HEK293 (cell line): ENCODE results near the gene ANXA7.

ENCODE experiments used
- CTCF ChIA-PET: fragments of 350-600 bp; formaldehyde crosslinking; extraction: SDS; loops from one replicate; lab custom pipeline; 2021; ENCODE audit warnings: antibody characterized with exemption; lab: Yijun Ruan, JAX
- POLR2A ChIA-PET: fragments of 300-600 bp; formaldehyde crosslinking; extraction: SDS; loops from one replicate; lab custom pipeline; 2020; ENCODE audit warnings: antibody characterized with exemption, inconsistent platforms; lab: Yijun Ruan, JAX
- H3K27ac ChIP-seq: fragments of 200-500 bp; sonication (Bioruptor generic); 2 replicates; pipeline ENCODE4 v1.5.1; 2014; ENCODE audit warnings: low read depth, low read length, control low read depth, inconsistent platforms; ENCODE audit errors: extremely low read depth
- H3K36me3 ChIP-seq, 2 experiments: fragments of 200-500 bp in 1 of 2; sonication (Bioruptor generic) in 1 of 2; 1 replicate in 1 of 2; 2 replicates in 1 of 2; pipeline ENCODE4 v1.5.1; 2014 to 2017; ENCODE audit warnings: inconsistent platforms in 2 of 2, low read length in 2 of 2; ENCODE audit not compliant: control insufficient read depth in 2 of 2, insufficient read depth in 1 of 2
- H3K4me1 ChIP-seq: fragments of 200-500 bp; sonication (Bioruptor generic); 2 replicates; pipeline ENCODE4 v1.5.1; 2014; ENCODE audit warnings: mild to moderate bottlenecking, low read length, inconsistent platforms; ENCODE audit not compliant: control insufficient read depth, insufficient read depth
- H3K4me3 ChIP-seq: 2 replicates; pipeline ENCODE4 v1.5.1; 2011; ENCODE audit warnings: low read depth, mild to moderate bottlenecking, control low read depth, low read length, moderate library complexity
- H3K9me3 ChIP-seq: fragments of 200-500 bp; sonication (Bioruptor generic); 2 replicates; pipeline ENCODE4 v1.5.1; 2014; ENCODE audit warnings: low read depth, low read length, inconsistent platforms; ENCODE audit not compliant: control insufficient read depth, insufficient read depth
- EGR2 ChIP-seq: fragments of 450-650 bp; formaldehyde crosslinking; IDR thresholded peaks from 2 replicates; pipeline ENCODE4 v1.5.1; 2016; ENCODE audit warnings: low read depth, missing biosample characterization, missing genetic modification characterization
- HOXC10 ChIP-seq: sonication (generic); formaldehyde crosslinking; IDR thresholded peaks from 2 replicates; pipeline ENCODE4 v1.8.1; 2023; ENCODE audit warnings: mild to moderate bottlenecking, missing genetic modification reagents
- IKZF3 ChIP-seq: fragments of 450-650 bp; IDR thresholded peaks from 2 replicates; pipeline ENCODE4 v1.5.0; 2018; ENCODE audit warnings: missing biosample characterization, mild to moderate bottlenecking, missing genetic modification characterization, moderate library complexity
- KLF7 ChIP-seq: fragments of 450-650 bp; formaldehyde crosslinking; IDR thresholded peaks from 2 replicates; pipeline ENCODE4 v1.5.1; 2016; ENCODE audit warnings: missing biosample characterization, missing genetic modification characterization, borderline replicate concordance
- KLF8 ChIP-seq: fragments of 450-650 bp; formaldehyde crosslinking; IDR thresholded peaks from 2 replicates; pipeline ENCODE4 v1.5.1; 2016; ENCODE audit warnings: missing biosample characterization, missing genetic modification characterization
- SCRT1 ChIP-seq: fragments of 450-650 bp; formaldehyde crosslinking; IDR thresholded peaks from 2 replicates; pipeline ENCODE4 v1.5.1; 2016; ENCODE audit warnings: missing biosample characterization, missing genetic modification characterization, borderline replicate concordance
- ZBTB1 ChIP-seq: fragments of 450-650 bp; formaldehyde crosslinking; IDR thresholded peaks from 2 replicates; pipeline ENCODE4 v1.5.1; 2016; ENCODE audit warnings: missing biosample characterization, missing genetic modification characterization
- ZBTB21 ChIP-seq: fragments of 450-650 bp; formaldehyde crosslinking; IDR thresholded peaks from 2 replicates; pipeline ENCODE4 v1.5.1; 2017; ENCODE audit warnings: missing biosample characterization, missing genetic modification characterization
- ZFHX2 ChIP-seq: fragments of 450-650 bp; formaldehyde crosslinking; conservative IDR thresholded peaks from 2 replicates; pipeline ENCODE4 v1.5.1; 2016; ENCODE audit warnings: missing biosample characterization, missing genetic modification characterization
- ZFP3 ChIP-seq: fragments of 450-650 bp; formaldehyde crosslinking; IDR thresholded peaks from 2 replicates; pipeline ENCODE4 v1.5.1; 2016; ENCODE audit warnings: low read depth, missing biosample characterization, missing genetic modification characterization
- ZNF10 ChIP-seq: fragments of 450-650 bp; formaldehyde crosslinking; IDR thresholded peaks from 2 replicates; pipeline ENCODE4 v1.5.1; 2017; ENCODE audit warnings: missing biosample characterization, missing genetic modification characterization
- ZNF133 ChIP-seq: fragments of 450-650 bp; formaldehyde crosslinking; IDR thresholded peaks from 2 replicates; pipeline ENCODE4 v1.5.1; 2016; ENCODE audit warnings: missing biosample characterization, missing genetic modification characterization
- ZNF155 ChIP-seq: fragments of 450-650 bp; formaldehyde crosslinking; IDR thresholded peaks from 2 replicates; pipeline ENCODE4 v1.5.1; 2016; ENCODE audit warnings: missing biosample characterization, missing genetic modification characterization
- ZNF16 ChIP-seq: fragments of 450-650 bp; formaldehyde crosslinking; IDR thresholded peaks from 2 replicates; pipeline ENCODE4 v1.5.1; 2016; ENCODE audit warnings: low read depth, missing biosample characterization, missing genetic modification characterization
- ZNF184 ChIP-seq: fragments of 450-650 bp; IDR thresholded peaks from 2 replicates; pipeline ENCODE4 v1.5.1; 2018; ENCODE audit warnings: missing biosample characterization, mild to moderate bottlenecking, missing genetic modification characterization
- ZNF19 ChIP-seq: fragments of 450-650 bp; formaldehyde crosslinking; IDR thresholded peaks from 2 replicates; pipeline ENCODE4; 2016; ENCODE audit warnings: missing biosample characterization, missing genetic modification characterization, low read depth
- ZNF514 ChIP-seq: fragments of 450-650 bp; formaldehyde crosslinking; IDR thresholded peaks from 2 replicates; pipeline ENCODE4 v1.5.1; 2016; ENCODE audit warnings: missing biosample characterization, missing genetic modification characterization
- ZNF548 ChIP-seq: fragments of 450-650 bp; formaldehyde crosslinking; IDR thresholded peaks from 2 replicates; pipeline ENCODE4 v1.5.1; 2016; ENCODE audit warnings: missing biosample characterization, missing genetic modification characterization
- ZNF585B ChIP-seq: fragments of 450-650 bp; formaldehyde crosslinking; IDR thresholded peaks from 2 replicates; pipeline ENCODE4 v1.5.1; 2016; ENCODE audit warnings: missing biosample characterization, missing genetic modification characterization
- ZNF626 ChIP-seq: fragments of 450-650 bp; sonication (Bioruptor Pico); formaldehyde crosslinking; IDR thresholded peaks from 2 replicates; pipeline ENCODE4 v1.5.1; 2018; ENCODE audit warnings: missing biosample characterization, missing genetic modification characterization, inconsistent platforms
- ZNF776 ChIP-seq: fragments of 450-650 bp; formaldehyde crosslinking; IDR thresholded peaks from 2 replicates; pipeline ENCODE4 v1.5.0; 2017; ENCODE audit warnings: missing biosample characterization, missing genetic modification characterization, borderline replicate concordance
- ZNF792 ChIP-seq: fragments of 450-650 bp; formaldehyde crosslinking; IDR thresholded peaks from 2 replicates; pipeline ENCODE4 v1.5.1; 2016; ENCODE audit warnings: missing biosample characterization, missing genetic modification characterization
- TF ChIP-seq, protein P1 (sequence below): fragments of 450-650 bp; formaldehyde crosslinking; IDR thresholded peaks from 2 replicates; pipeline ENCODE4 v1.5.1; 2017; ENCODE audit warnings: missing biosample characterization, missing genetic modification characterization
- TF ChIP-seq, protein P2 (sequence below): fragments of 450-650 bp; formaldehyde crosslinking; IDR thresholded peaks from 2 replicates; pipeline ENCODE4 v1.5.1; 2016; ENCODE audit warnings: missing biosample characterization, missing genetic modification characterization
- TF ChIP-seq, protein P3 (sequence below): fragments of 450-650 bp; formaldehyde crosslinking; IDR thresholded peaks from 2 replicates; pipeline ENCODE4 v1.5.1; 2016; ENCODE audit warnings: missing biosample characterization, missing genetic modification characterization
- TF ChIP-seq, protein P4 (sequence below): IDR thresholded peaks from 2 replicates; pipeline ENCODE4 v1.6.1; 2011; ENCODE audit warnings: mild to moderate bottlenecking, low read depth, low read length, borderline replicate concordance

ANXA7 gene

DNA sequence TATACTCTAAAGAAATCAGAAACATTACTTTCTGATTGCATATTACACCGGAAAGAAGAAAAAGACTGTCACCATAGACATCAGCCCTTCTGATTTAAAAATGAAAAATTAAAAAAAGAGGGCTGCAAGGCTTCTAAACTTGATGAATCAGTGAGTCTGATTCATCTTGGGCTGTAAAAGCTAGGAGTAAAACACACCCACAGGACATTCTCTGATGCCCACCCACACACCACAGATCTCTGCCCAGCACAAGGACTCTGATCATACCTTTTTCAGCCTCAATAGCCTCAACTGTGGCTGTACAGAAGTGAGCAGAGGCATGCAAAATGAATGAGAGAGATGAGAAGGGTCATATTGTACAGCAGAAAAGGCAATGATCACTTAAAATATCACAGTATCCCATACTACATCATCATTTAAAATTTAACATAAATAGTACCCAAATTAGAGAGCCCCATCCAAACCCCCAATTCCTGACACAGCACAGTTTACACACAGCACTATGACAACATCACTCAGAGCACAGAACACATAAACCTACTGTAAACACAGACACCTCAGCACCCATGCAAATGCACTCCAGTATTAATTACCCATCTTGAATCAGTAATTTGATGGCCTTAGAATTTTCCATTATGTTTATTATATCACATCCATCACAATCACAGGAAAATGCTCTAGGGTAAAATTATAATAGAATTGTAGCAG lies 25.9 kb upstream of the ANXA7 start:
- Histone ChIP-seq H3K4me1 (no peaks in the 10 kb centered on the region; the same call in 1 of the 2 replicates), H3K4me3 (no peak overlapping the region), H3K27ac (no peak overlapping the region), H3K36me3 (peaks cover 3 to 27% of the 10 kb centered on the region in 2 experiments), H3K9me3 (no peaks in the 10 kb centered on the region)
- CTCF ChIA-PET: interaction anchor here (0.7 kb wide), 1 partner anchor 83 kb away, joined by 4 read pairs; no protein-coding TSS in a partner anchor
- POLR2A ChIA-PET: no interaction called here
- TF ChIP-seq ZNF10 (tag by site-specific recombination): no peak
- TF ChIP-seq ZBTB21: no peak
- TF ChIP-seq KLF7: no peak
- TF ChIP-seq, protein P1, sequence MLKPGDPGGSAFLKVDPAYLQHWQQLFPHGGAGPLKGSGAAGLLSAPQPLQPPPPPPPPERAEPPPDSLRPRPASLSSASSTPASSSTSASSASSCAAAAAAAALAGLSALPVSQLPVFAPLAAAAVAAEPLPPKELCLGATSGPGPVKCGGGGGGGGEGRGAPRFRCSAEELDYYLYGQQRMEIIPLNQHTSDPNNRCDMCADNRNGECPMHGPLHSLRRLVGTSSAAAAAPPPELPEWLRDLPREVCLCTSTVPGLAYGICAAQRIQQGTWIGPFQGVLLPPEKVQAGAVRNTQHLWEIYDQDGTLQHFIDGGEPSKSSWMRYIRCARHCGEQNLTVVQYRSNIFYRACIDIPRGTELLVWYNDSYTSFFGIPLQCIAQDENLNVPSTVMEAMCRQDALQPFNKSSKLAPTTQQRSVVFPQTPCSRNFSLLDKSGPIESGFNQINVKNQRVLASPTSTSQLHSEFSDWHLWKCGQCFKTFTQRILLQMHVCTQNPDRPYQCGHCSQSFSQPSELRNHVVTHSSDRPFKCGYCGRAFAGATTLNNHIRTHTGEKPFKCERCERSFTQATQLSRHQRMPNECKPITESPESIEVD (tag by site-specific recombination): peak; percentile 16; the same call in 1 of the 2 replicates
- peak; percentile 82 for TF ChIP-seq EGR2
- TF ChIP-seq ZNF514 (tag by site-specific recombination): no peak
- TF ChIP-seq ZFHX2: peak; percentile 88

DNA sequence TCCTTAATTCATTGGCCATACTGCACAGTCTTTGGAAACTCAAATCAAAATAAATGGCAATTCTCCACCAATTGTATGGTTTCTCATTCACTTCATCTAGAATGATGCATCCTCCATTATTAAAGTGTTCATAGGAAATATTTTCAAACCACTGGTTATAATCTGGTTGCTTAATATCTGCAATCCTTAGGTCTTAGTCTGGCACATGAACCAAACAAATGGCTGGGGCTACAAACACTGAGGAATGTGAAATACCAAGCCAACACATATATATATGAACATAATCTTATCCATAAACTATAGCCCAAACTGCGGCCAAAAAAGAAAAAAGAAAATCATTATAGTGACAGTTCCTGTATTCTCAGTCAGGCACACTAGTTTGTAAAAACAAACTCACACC lies 25.2 kb upstream of the ANXA7 start:
- peaks cover 3 to 22% of the 10 kb centered on the region in 2 experiments for H3K36me3 ChIP-seq
- no peaks in the 10 kb centered on the region; the same call in 1 of the 2 replicates for H3K4me1 ChIP-seq
- POLR2A ChIA-PET: no interaction called here
- no peak overlapping the region for H3K27ac ChIP-seq
- CTCF ChIA-PET: interaction anchor here (0.7 kb wide), 1 partner anchor 83 kb away, joined by 4 read pairs; no protein-coding TSS in a partner anchor
- no peak overlapping the region for H3K4me3 ChIP-seq
- H3K9me3 ChIP-seq: no peaks in the 10 kb centered on the region
- TF ChIP-seq HOXC10 (no peak), ZNF184 (tag by site-specific recombination) (no peak), ZNF19 (tag by site-specific recombination) (no peak), ZNF585B (tag by site-specific recombination) (no peak), ZFP3 (tag by site-specific recombination) (no peak), KLF8 (tag by site-specific recombination) (no peak), IKZF3 (tag by site-specific recombination) (no peak), ZNF16 (tag by site-specific recombination) (no peak), ZNF626 (no peak), ZBTB1 (tag by site-specific recombination) (no peak)
- TF ChIP-seq, protein P2, sequence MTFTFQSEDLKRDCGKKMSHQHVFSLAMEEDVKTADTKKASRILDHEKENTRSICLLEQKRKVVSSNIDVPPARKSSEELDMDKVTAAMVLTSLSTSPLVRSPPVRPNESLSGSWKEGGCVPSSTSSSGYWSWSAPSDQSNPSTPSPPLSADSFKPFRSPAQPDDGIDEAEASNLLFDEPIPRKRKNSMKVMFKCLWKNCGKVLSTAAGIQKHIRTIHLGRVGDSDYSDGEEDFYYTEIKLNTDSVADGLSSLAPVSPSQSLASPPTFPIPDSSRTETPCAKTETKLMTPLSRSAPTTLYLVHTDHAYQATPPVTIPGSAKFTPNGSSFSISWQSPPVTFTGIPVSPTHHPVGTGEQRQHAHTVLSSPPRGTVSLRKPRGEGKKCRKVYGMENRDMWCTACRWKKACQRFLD (tag by site-specific recombination): no peak
- TF ChIP-seq, all 188 proteins: peak for 0

DNA sequence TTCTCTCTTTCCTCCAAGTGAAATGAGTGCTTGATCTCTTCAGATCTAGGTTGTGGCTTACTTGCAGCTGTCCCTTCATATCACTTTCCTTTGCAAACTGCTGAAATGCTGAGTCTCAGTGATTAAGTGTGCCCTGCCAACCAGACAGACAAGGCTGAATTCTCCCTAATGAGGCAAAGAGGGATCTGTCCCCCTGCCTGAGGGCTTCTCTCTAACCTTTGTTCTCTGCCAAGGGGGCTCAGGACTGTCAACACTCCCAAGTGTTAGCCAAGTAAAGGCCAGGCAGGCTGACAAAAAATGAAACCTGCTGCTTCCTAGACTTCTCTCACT lies 19.6 kb upstream of the ANXA7 start, which contains the start of gene MSS51:
TSS of gene MSS51 (minus strand) at position 24 of the 330 bp plus-strand sequence. CDS start 5,277 bp downstream, outside the sequence.
- CTCF ChIA-PET: no interaction called here
- Histone ChIP-seq H3K27ac (no peak within 1 kb of the TSS), H3K4me3 (no peak within 1 kb of the TSS), H3K36me3 (peaks cover 3 to 17% of the 10 kb centered on the region in 2 experiments), H3K4me1 (peaks cover 2% of the 10 kb centered on the region; the same call in 1 of the 2 replicates), H3K9me3 (no peaks in the 10 kb centered on the region)
- POLR2A ChIA-PET: no interaction called here
- TF ChIP-seq SCRT1 (tag by site-specific recombination): no peak
- TF ChIP-seq ZNF792 (tag by site-specific recombination): no peak
- TF ChIP-seq ZNF548 (tag by site-specific recombination): no peak
- no peak for TF ChIP-seq ZNF776 (tag by site-specific recombination)
- TF ChIP-seq ZNF133 (tag by site-specific recombination): no peak
- no peak for TF ChIP-seq ZNF155 (tag by site-specific recombination)
- TF ChIP-seq, protein P3, sequence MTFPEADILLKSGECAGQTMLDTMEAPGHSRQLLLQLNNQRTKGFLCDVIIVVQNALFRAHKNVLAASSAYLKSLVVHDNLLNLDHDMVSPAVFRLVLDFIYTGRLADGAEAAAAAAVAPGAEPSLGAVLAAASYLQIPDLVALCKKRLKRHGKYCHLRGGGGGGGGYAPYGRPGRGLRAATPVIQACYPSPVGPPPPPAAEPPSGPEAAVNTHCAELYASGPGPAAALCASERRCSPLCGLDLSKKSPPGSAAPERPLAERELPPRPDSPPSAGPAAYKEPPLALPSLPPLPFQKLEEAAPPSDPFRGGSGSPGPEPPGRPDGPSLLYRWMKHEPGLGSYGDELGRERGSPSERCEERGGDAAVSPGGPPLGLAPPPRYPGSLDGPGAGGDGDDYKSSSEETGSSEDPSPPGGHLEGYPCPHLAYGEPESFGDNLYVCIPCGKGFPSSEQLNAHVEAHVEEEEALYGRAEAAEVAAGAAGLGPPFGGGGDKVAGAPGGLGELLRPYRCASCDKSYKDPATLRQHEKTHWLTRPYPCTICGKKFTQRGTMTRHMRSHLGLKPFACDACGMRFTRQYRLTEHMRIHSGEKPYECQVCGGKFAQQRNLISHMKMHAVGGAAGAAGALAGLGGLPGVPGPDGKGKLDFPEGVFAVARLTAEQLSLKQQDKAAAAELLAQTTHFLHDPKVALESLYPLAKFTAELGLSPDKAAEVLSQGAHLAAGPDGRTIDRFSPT (tag by site-specific recombination): no peak
- TF ChIP-seq, protein P4, sequence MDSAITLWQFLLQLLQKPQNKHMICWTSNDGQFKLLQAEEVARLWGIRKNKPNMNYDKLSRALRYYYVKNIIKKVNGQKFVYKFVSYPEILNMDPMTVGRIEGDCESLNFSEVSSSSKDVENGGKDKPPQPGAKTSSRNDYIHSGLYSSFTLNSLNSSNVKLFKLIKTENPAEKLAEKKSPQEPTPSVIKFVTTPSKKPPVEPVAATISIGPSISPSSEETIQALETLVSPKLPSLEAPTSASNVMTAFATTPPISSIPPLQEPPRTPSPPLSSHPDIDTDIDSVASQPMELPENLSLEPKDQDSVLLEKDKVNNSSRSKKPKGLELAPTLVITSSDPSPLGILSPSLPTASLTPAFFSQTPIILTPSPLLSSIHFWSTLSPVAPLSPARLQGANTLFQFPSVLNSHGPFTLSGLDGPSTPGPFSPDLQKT: no peak
- TF ChIP-seq EGR2: no peak
